BJ (cell line): ENCODE measurements around the gene MS4A10. TPM values are rescaled to one million over a fixed set of nuclear protein-coding genes. Genes with fewer than 3 reads are reported as not detected.

ENCODE experiments used
- CTCF ChIA-PET: fragments of 350-600 bp; formaldehyde crosslinking; extraction: SDS; loops from one replicate; lab custom pipeline; 2021; ENCODE audit warnings: antibody characterized with exemption, inconsistent platforms; lab: Yijun Ruan, JAX
- POLR2A ChIA-PET: fragments of 300-600 bp; sonication (Branson Sonifier 250); formaldehyde crosslinking; extraction: SDS; loops from one replicate; lab custom pipeline; 2021; ENCODE audit warnings: antibody characterized with exemption; lab: Charles Lee
- DNase-seq: peaks from one replicate; pipeline ENCODE4 v3.0.0-alpha.2; 2011; ENCODE audit warnings: low read depth
- H3K27me3 ChIP-seq: 2 replicates; pipeline ENCODE4 v1.6.0; 2011; ENCODE audit warnings: low read length; ENCODE audit not compliant: control insufficient read depth, insufficient read depth
- H3K36me3 ChIP-seq: 2 replicates; pipeline ENCODE4 v1.5.1; 2011; ENCODE audit warnings: low read length; ENCODE audit not compliant: control insufficient read depth, insufficient read depth
- H3K4me3 ChIP-seq: 2 replicates; pipeline ENCODE4 v1.5.1; 2011; ENCODE audit warnings: low read depth, mild to moderate bottlenecking, control low read depth, low read length
- CTCF ChIP-seq: IDR thresholded peaks from 2 replicates; pipeline ENCODE4 v1.5.1; 2011; ENCODE audit warnings: low read depth, mild to moderate bottlenecking, control low read depth, inconsistent platforms, low read length, moderate library complexity; ENCODE audit not compliant: insufficient read depth
- polyA plus RNA-seq: library from polyadenylated mRNA; depleted of rRNA; stranded (reverse); fragments of >200 nt; gene quantifications from 2 replicates; pipeline ENCODE4 v1.2.3, GENCODE V29; 2011

Gene MS4A10
- polyA plus RNA-seq, 1 experiment: not detected

- no peak for TF ChIP-seq CTCF
- Histone ChIP-seq H3K27me3 (peaks cover 3% of the 10 kb centered on the region), H3K36me3 (no peaks in the 10 kb centered on the region), H3K4me3 (no peak overlapping the region)
- ChIA-PET CTCF (interaction anchor here (1.3 to 1.4 kb wide), 2 partner anchors 10 to 16 kb away, joined by 3 to 4 read pairs; no protein-coding TSS in a partner anchor), POLR2A (no interaction called here)
- DNase-seq: no peak
Observed at GRCh38 chr11:60791153-60791933, 6.2 kb downstream of the MS4A10 start.

GRCh38 chr11:60792521-60792920, 7.4 kb downstream of the MS4A10 start:
- TF ChIP-seq CTCF: no peak
- no peak overlapping the region for H3K4me3 ChIP-seq
- CTCF ChIA-PET: interaction anchor here (1.3 kb wide), 1 partner anchor 12 kb away, joined by 3 read pairs; no protein-coding TSS in a partner anchor
- DNase-seq: no peak
- POLR2A ChIA-PET: no interaction called here
- no peaks in the 10 kb centered on the region for H3K36me3 ChIP-seq
- H3K27me3 ChIP-seq: peaks cover 3% of the 10 kb centered on the region

GRCh38 chr11:60795291-60795690, 10.2 kb downstream of the MS4A10 start:
- CTCF ChIA-PET: no interaction called here
- DNase-seq: no peak

GRCh38 chr11:60797846-60798630, 12.9 kb downstream of the MS4A10 start:
- no peaks in the 10 kb centered on the region for H3K36me3 ChIP-seq
- H3K4me3 ChIP-seq: no peak overlapping the region
- ChIA-PET CTCF (interaction anchor here (1.2 kb wide), 1 partner anchor 23 kb away, joined by 4 read pairs; no protein-coding TSS in a partner anchor), POLR2A (no interaction called here)
- no peak for TF ChIP-seq CTCF
- no peak for DNase-seq
- peaks cover 3% of the 10 kb centered on the region; the same call in 1 of the 2 replicates for H3K27me3 ChIP-seq

More at GRCh38 chr11:60795291-60795690, 10.2 kb downstream of the MS4A10 start:
- TF ChIP-seq CTCF: no peak
- Histone ChIP-seq H3K27me3 (peaks cover 4% of the 10 kb centered on the region), H3K4me3 (no peak overlapping the region), H3K36me3 (no peaks in the 10 kb centered on the region)
- POLR2A ChIA-PET: no interaction called here

GRCh38 chr11:60798631-60799030, 13.5 kb downstream of the MS4A10 start:
- POLR2A ChIA-PET: no interaction called here
- CTCF ChIA-PET: interaction anchor here (1.2 to 1.9 kb wide), 3 partner anchors 23 to 101 kb away, joined by 4 to 8 read pairs (median 4); no protein-coding TSS in a partner anchor
- no peak for TF ChIP-seq CTCF
- H3K36me3 ChIP-seq: no peaks in the 10 kb centered on the region
- H3K4me3 ChIP-seq: no peak overlapping the region
- no peak for DNase-seq
- peaks cover 5% of the 10 kb centered on the region for H3K27me3 ChIP-seq
